Thoracic aorta (tissue), 2 donors: ENCODE results near the gene EXOC6B. TPM values are rescaled to one million over a fixed set of nuclear protein-coding genes. Genes with fewer than 3 reads are reported as not detected.
"Not testable (repeated sequence)": the region's sequence is repeated elsewhere in the genome, so short reads cannot be mapped to it uniquely, and the experiment has no call there.

Experiments used
- ATAC-seq: fragments of 150-250 bp; one replicate; pipeline ENCODE4 v1.8.0; 2017; ENCODE audit warnings: low read depth; ENCODE audit not compliant: insufficient number of reproducible peaks, low FRiP score
- DNase-seq: peaks from one replicate; pipeline ENCODE4 v3.0.0-alpha.2; 2020; ENCODE audit warnings: low spot score
- H3K27ac ChIP-seq, 2 donors: fragments of 200-600 bp; sonication (generic); 1 replicate in 1 of 2; 2 replicates in 1 of 2; pipeline ENCODE4 v1.5.1; 2016; ENCODE audit warnings: mild to moderate bottlenecking in 2 of 2, moderate library complexity in 2 of 2
- H3K27me3 ChIP-seq: fragments of 200-600 bp; sonication (generic); replicated peaks from 2 replicates; pipeline ENCODE4 v1.6.0; 2016; ENCODE audit warnings: mild to moderate bottlenecking; ENCODE audit not compliant: insufficient read depth
- H3K36me3 ChIP-seq: fragments of 200-600 bp; sonication (generic); one replicate; pipeline ENCODE4 v1.5.1; 2016
- H3K4me1 ChIP-seq, 2 donors: fragments of 200-600 bp; sonication (generic); 1 replicate in 1 of 2; 2 replicates in 1 of 2; pipeline versions ENCODE4 v1.5.1 to v1.6.0; 2016; ENCODE audit warnings: low read depth in 2 of 2, mild to moderate bottlenecking in 1 of 2; ENCODE audit not compliant: control insufficient read depth in 1 of 2
- H3K4me3 ChIP-seq: fragments of 200-600 bp; sonication (generic); 2 replicates; pipeline ENCODE4 v1.5.1; 2016; ENCODE audit warnings: mild to moderate bottlenecking
- H3K9me3 ChIP-seq: fragments of 200-600 bp; sonication (generic); 2 replicates; pipeline ENCODE4 v1.5.1; 2016
- CTCF ChIP-seq: fragments of 200-600 bp; sonication (generic); IDR thresholded peaks from one replicate; pipeline ENCODE4 v1.5.1; 2019; ENCODE audit warnings: antibody characterized with exemption
- total RNA-seq, 2 donors: library from RNA; depleted of rRNA; stranded (reverse); fragments of >200 nt; gene quantifications; one replicate each; pipeline versions ENCODE4 v1.1.0 to v1.2.3, GENCODE V29; 2016

EXOC6B gene
- total RNA-seq, 2 donors from 2014 or later: 29.6 to 44.5 TPM

DNA sequence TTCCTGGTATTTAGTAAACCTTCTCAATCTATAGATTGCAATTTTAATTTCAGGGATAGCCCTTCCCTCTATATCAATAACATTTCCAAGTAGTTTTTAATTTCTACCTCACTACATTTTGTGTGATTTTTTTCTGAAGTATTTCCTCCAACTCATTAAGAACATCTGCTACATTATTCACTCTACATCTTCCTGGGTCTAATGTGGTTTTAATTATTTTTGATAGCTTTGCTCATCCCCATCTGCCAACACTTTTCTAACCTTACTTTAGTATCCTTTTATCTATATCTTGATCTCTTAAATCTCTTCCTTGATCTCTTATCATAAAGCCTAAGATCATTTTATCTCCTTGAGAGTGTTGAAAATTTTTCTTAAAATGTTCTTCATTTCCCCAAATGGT is 399.8 kb downstream of the EXOC6B start:
- TF ChIP-seq CTCF: no peak
- Histone ChIP-seq H3K27me3 (no peaks in the 10 kb centered on the region), H3K9me3 (no peaks in the 10 kb centered on the region), H3K27ac (no peak overlapping the region), H3K4me1 (no peaks in the 10 kb centered on the region), H3K4me3 (no peak overlapping the region), H3K36me3 (no peaks in the 10 kb centered on the region)
- no peak for ATAC-seq
- DNase-seq: no peak

DNA sequence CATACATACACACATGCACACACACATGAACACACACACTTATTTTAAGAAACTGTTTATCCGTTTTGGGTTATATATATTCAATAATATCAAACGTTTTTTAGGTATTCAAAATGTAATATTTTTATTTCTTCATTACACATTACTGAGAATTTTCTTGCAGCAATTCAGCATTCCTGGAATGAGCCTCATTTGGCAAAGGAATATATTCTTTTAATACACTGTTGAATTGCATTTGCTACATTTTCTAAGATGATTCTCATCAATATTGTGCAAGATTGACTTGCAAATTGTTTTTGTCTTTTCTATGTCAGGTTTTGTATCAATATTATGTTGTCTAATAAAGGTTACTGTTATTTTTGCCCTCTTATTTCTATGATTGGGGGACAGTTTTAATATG is 402.1 kb downstream of the EXOC6B start:
- ATAC-seq (no peak), DNase-seq (no peak)
- Histone ChIP-seq H3K9me3 (no peaks in the 10 kb centered on the region), H3K4me3 (no peak overlapping the region), H3K36me3 (no peaks in the 10 kb centered on the region), H3K27me3 (no peaks in the 10 kb centered on the region), H3K4me1 (no peaks in the 10 kb centered on the region), H3K27ac (no peak overlapping the region)
- no peak for TF ChIP-seq CTCF

- ATAC-seq, H3K27ac ChIP-seq, H3K36me3 ChIP-seq, DNase-seq, H3K9me3 ChIP-seq, H3K27me3 ChIP-seq, H3K4me3 ChIP-seq, H3K4me1 ChIP-seq: not testable (repeated sequence)
Observed at GRCh38 chr2:72421771-72422379, 404.0 kb downstream of the EXOC6B start.

GRCh38 chr2:72415781-72416475 is 409.9 kb downstream of the EXOC6B start:
- TF ChIP-seq CTCF: no peak
- no peak overlapping the region for H3K27ac ChIP-seq
- H3K27me3 ChIP-seq: no peaks in the 10 kb centered on the region
- H3K36me3 ChIP-seq: no peaks in the 10 kb centered on the region
- no peak for DNase-seq
- no peaks in the 10 kb centered on the region for H3K4me1 ChIP-seq
- peaks cover 4% of the 10 kb centered on the region for H3K9me3 ChIP-seq
- no peak for ATAC-seq
- no peak overlapping the region for H3K4me3 ChIP-seq

DNA sequence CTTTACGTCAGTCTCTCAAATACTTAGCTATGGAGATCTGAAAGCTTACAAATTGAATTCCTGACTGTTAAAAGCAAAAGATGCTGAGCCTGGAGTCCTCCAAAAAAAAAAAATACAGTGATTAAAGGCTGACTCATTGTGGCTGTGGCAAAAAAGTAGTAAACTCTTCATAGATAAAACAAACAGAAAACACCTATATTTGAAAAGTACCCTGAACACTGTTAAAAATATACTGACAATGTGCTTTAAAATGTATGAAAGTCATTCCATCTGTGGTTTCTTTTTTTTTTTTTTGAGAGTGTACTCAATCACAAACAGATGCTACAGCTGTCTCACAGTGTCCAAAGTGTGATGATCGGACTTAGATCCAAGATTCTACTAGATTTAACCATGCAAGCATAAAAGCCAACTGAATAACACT is 410.6 kb downstream of the EXOC6B start:
- no peaks in the 10 kb centered on the region for H3K4me1 ChIP-seq
- peaks cover 4% of the 10 kb centered on the region for H3K9me3 ChIP-seq
- no peaks in the 10 kb centered on the region for H3K27me3 ChIP-seq
- TF ChIP-seq CTCF: no peak
- ATAC-seq (no peak), DNase-seq (no peak)
- H3K27ac ChIP-seq: no peak overlapping the region
- no peak overlapping the region for H3K4me3 ChIP-seq
- H3K36me3 ChIP-seq: no peaks in the 10 kb centered on the region
